ENCODE results near the gene KBTBD3.
"Not testable (repeated sequence)": the region's sequence is repeated elsewhere in the genome, so short reads cannot be mapped to it uniquely, and the experiment has no call there.

KBTBD3 gene

GRCh38 chr11:106015066-106015465 lies 62.1 kb downstream of the KBTBD3 start:
- H3K27ac ChIP-seq: no peak overlapping the region

DNA sequence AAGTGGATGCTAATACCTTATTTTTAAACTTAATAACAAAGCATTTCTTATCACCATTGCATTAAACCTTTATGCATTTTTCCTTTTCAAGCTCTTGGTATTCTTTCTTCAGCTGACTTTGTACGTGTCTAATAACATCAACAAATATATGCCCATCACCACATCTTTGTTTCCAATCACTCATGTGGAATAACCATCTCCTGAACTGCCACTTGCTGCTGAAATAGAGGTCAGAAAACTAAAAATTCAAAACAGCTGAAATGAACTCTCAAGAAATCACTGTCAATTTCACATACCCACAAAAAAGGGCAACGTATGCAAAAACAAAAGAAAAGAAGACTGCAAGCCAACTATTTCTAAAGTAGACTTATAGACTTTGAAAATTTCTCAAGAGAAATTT lies 62.5 kb downstream of the KBTBD3 start:
- TF ChIP-seq CTCF (conservative IDR thresholded peaks at IDR 0.05): no peak
- TF ChIP-seq ZFX (IDR thresholded peaks at IDR 0.05): no peak
- H3K27ac ChIP-seq: no peak overlapping the region

More at GRCh38 chr11:106015066-106015465, 62.1 kb downstream of the KBTBD3 start:
- TF ChIP-seq CTCF (conservative IDR thresholded peaks at IDR 0.05): no peak
- no peak for TF ChIP-seq ZFX (IDR thresholded peaks at IDR 0.05)

DNA sequence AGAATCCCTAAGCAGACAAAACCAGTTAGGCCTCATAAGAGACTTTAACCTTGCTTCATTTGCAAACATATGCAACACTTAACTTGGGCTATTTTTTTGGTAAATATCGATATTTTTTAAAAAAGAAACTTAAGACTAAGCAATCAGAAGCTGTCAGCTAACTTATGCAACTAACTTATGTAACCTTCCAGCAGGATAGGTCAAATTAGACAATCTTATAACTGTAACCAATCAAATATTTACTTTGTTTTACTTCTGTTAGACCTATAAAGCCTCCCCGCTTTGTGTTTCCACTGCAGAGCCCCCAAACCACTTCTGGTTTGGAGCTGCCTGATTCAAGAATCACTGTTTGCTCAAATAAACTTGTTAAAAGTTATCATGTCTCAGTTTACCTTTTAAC lies 63.1 kb downstream of the KBTBD3 start:
- H3K27ac ChIP-seq: no peak overlapping the region
- TF ChIP-seq CTCF (conservative IDR thresholded peaks at IDR 0.05) (no peak), ZFX (IDR thresholded peaks at IDR 0.05) (no peak)

DNA sequence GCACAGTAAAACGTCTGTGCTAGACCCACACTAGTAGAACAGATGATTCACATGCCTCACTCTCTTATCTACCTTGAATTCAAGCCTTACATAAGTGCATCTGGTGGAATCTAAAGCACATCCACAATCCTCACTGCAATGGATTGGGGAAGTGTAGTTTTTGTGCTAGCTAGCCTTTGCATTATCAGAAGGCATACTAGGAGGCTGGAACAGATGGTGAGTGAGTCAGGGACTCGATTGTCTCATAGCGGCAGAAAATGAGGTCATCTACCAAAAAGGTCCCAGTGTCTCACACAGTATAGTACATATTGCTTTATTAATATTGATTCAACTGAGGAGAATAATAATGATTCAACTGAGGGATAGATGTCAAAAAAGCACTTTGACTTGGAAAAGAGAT lies 64.4 kb downstream of the KBTBD3 start:
- TF ChIP-seq CTCF (conservative IDR thresholded peaks at IDR 0.05): no peak
- no peak for TF ChIP-seq ZFX (IDR thresholded peaks at IDR 0.05)
- no peak overlapping the region for H3K27ac ChIP-seq

DNA sequence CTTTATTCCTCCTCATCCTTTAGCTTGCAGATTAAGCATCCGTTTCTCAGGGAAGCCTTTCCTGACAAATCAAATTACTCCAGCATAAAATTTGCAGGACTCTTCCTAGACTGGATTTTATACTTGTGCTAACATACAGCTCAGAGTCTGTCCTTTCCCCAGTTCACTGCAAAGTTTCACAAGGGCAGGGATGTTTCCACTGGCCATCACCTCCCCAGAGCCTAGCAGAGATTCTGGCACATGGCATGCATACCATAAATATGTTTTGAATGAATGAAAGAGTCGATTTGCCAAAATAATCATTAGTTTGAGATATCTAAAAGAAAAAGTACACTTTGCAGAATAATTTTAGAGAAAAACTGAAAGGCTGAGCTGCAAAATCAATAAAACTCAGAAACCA lies 65.7 kb downstream of the KBTBD3 start:
- no peak overlapping the region for H3K27ac ChIP-seq
- TF ChIP-seq ZFX (IDR thresholded peaks at IDR 0.05) (no peak), CTCF (conservative IDR thresholded peaks at IDR 0.05) (no peak)

GRCh38 chr11:106003094-106003493 lies 74.1 kb downstream of the KBTBD3 start:
- not testable (repeated sequence) for H3K27ac ChIP-seq

DNA sequence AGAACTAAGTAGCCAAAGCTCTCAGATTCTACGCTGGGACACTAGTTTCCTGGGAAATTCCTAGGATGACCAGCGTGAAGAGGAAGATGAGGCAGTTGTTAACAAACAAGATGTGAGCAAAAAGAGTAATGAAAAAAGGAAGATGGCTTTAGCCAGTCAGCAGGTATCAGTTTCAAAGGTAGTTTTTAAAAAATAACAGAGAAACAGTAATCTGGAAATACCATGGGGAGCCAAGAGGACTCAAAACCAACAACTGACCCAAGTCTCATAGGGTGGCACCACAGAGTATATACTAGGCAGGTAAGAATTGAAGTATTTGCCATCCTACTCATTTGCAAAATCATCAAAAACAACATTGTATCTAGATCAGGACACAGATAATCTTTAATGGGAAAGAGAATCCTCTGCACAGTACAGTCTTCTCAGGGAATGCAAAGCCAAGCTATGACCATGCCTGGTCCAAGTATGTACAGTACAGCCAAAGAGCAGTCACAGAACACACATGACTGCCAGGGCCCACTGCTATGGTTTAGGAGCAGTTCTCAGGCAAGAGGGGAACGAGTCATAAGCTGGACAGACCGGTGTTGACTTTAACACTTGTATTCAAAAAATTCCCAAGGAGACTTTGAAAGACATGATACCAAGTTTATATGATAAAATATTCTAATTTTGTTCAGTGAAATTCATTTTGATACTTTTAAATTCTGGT lies 75.7 kb downstream of the KBTBD3 start:
- TF ChIP-seq CTCF (conservative IDR thresholded peaks at IDR 0.05): no peak
- no peak for TF ChIP-seq ZFX (IDR thresholded peaks at IDR 0.05)
- H3K27ac ChIP-seq: no peak overlapping the region
